GM19395 (cell line): Measurements from ENCODE around the gene FSD2.
"Not testable (repeated sequence)": the region's sequence is repeated elsewhere in the genome, so short reads cannot be mapped to it uniquely, and the experiment has no call there.

Source experiments
- ATAC-seq: cut with Tn5 transposase; IDR thresholded peaks from one replicate; pipeline ENCODE4 v1.9.1; 2021; ENCODE audit warnings: mild to moderate bottlenecking, moderate library complexity; ENCODE audit not compliant: unreplicated experiment

The FSD2 gene

GRCh38 chr15:82748315-82748714 is 57.6 kb downstream of the FSD2 start:
- ATAC-seq = no peak

- ATAC-seq = no peak
These were observed 62.1 kb downstream of the FSD2 start for GRCh38 chr15:82743810-82744209.

- no peak for ATAC-seq
These were observed 63.7 kb downstream of the FSD2 start for GRCh38 chr15:82742134-82742533.

- ATAC-seq = no peak
These were observed 66.8 kb downstream of the FSD2 start for GRCh38 chr15:82739086-82739485.

GRCh38 chr15:82737975-82738374 is 67.9 kb downstream of the FSD2 start:
- ATAC-seq = no peak

GRCh38 chr15:82731527-82731926 is 74.3 kb downstream of the FSD2 start:
- no peak for ATAC-seq

- ATAC-seq = no peak
These were observed 75.8 kb downstream of the FSD2 start for GRCh38 chr15:82730022-82730530.

- no peak for ATAC-seq
These were observed 79.1 kb downstream of the FSD2 start for GRCh38 chr15:82726816-82727215.

GRCh38 chr15:82715003-82715402 is 90.9 kb downstream of the FSD2 start:
- ATAC-seq = no peak

- ATAC-seq = no peak
These were observed 91.9 kb downstream of the FSD2 start for GRCh38 chr15:82714016-82714415.

- ATAC-seq = no peak
These were observed 93.8 kb downstream of the FSD2 start for GRCh38 chr15:82712036-82712435.

GRCh38 chr15:82710926-82711490 is 94.9 kb downstream of the FSD2 start:
- ATAC-seq = no peak

GRCh38 chr15:82710208-82710555 is 95.7 kb downstream of the FSD2 start:
- ATAC-seq = no peak

GRCh38 chr15:82709421-82710207 is 96.3 kb downstream of the FSD2 start, which contains the start of gene AP3B2:
TSS of gene AP3B2 (minus strand) at chr15:82709875. CDS start at chr15:82709706, 169 bp downstream.
- ATAC-seq = peak; percentile 96

GRCh38 chr15:82709081-82709420 is 96.8 kb downstream of the FSD2 start:
- no peak for ATAC-seq

GRCh38 chr15:82705856-82706255 is 100.0 kb downstream of the FSD2 start:
- not testable (repeated sequence) for ATAC-seq
